Measurements from ENCODE around the gene KLHL30.

KLHL30 gene

GRCh38 chr2:238155051-238155760 lies 16.7 kb downstream of the KLHL30 start:
- peak; percentile 88 for DNase-seq (ENCODE audit: low read depth)
- no peak for TF ChIP-seq CTCF (IDR thresholded peaks at IDR 0.05; ENCODE audit: low read length, missing control alignments)
- H3K4me3 ChIP-seq (replicated peaks; ENCODE audit: low read depth, low read length), result no peak overlapping the region

- peak; percentile 43 for DNase-seq (ENCODE audit: low read depth)
- TF ChIP-seq CTCF (IDR thresholded peaks at IDR 0.05; ENCODE audit: low read length, missing control alignments), result no peak
- H3K4me3 ChIP-seq (replicated peaks; ENCODE audit: low read depth, low read length), result no peak overlapping the region
Measured at GRCh38 chr2:238155761-238156694, 17.6 kb downstream of the KLHL30 start.

GRCh38 chr2:238157506-238158017 lies 19.1 kb downstream of the KLHL30 start:
- H3K4me3 ChIP-seq (replicated peaks; ENCODE audit: low read depth, low read length), result no peak overlapping the region
- no peak for DNase-seq (ENCODE audit: low read depth)
- TF ChIP-seq CTCF (IDR thresholded peaks at IDR 0.05; ENCODE audit: low read length, missing control alignments), result no peak

GRCh38 chr2:238158018-238158508 lies 19.6 kb downstream of the KLHL30 start:
- H3K4me3 ChIP-seq (replicated peaks; ENCODE audit: low read depth, low read length), result no peak overlapping the region
- DNase-seq (ENCODE audit: low read depth), result no peak
- no peak for TF ChIP-seq CTCF (IDR thresholded peaks at IDR 0.05; ENCODE audit: low read length, missing control alignments)

GRCh38 chr2:238158509-238159070 lies 20.1 kb downstream of the KLHL30 start, which contains the start of gene ERFE:
Gene ERFE, plus strand, starts transcription at chr2:238158970. Its CDS starts 38 bp downstream, at chr2:238159008.
- H3K4me3 ChIP-seq (replicated peaks; ENCODE audit: low read depth, low read length), result peak within 1 kb of the TSS; percentile 30
- peak; percentile 43 for DNase-seq (ENCODE audit: low read depth)
- peak; percentile 13 for TF ChIP-seq CTCF (IDR thresholded peaks at IDR 0.05; ENCODE audit: low read length, missing control alignments)

GRCh38 chr2:238159071-238159539 lies 20.6 kb downstream of the KLHL30 start:
- DNase-seq (ENCODE audit: low read depth), result no peak
- H3K4me3 ChIP-seq (replicated peaks; ENCODE audit: low read depth, low read length), result peak overlapping the region; percentile 30
- TF ChIP-seq CTCF (IDR thresholded peaks at IDR 0.05; ENCODE audit: low read length, missing control alignments), result no peak

Data from fibroblast of pulmonary artery (primary cell).